HepG2 (cell line): ENCODE data around the gene TLN1. TPM values are rescaled to one million over a fixed set of nuclear protein-coding genes. Genes with fewer than 3 reads are reported as not detected.

ENCODE experiments used
- ATF5 ChIP-seq: sonication (generic); formaldehyde crosslinking; IDR thresholded peaks from 2 replicates; pipeline ENCODE4 v1.4.0; 2020; ENCODE audit warnings: mild to moderate bottlenecking, low read depth, missing genetic modification reagents
- CENPX ChIP-seq: sonication (generic); formaldehyde crosslinking; IDR thresholded peaks from 2 replicates; pipeline ENCODE4 v1.9.0; 2021; ENCODE audit warnings: mild to moderate bottlenecking, missing genetic modification reagents, moderate library complexity
- CSRNP1 ChIP-seq: sonication (generic); formaldehyde crosslinking; IDR thresholded peaks from 2 replicates; pipeline ENCODE4 v1.8.1; 2023; ENCODE audit warnings: mild to moderate bottlenecking, missing genetic modification reagents
- FOXO4 ChIP-seq: sonication (generic); formaldehyde crosslinking; conservative IDR thresholded peaks from 2 replicates; pipeline ENCODE4 v1.8.1; 2023; ENCODE audit warnings: missing genetic modification reagents
- HNRNPLL ChIP-seq: fragments of 200-400 bp; formaldehyde crosslinking; IDR thresholded peaks from 2 replicates; pipeline ENCODE4 v1.6.1; 2017; ENCODE audit warnings: mild to moderate bottlenecking, low read depth, low read length; ENCODE audit not compliant: poor library complexity, severe bottlenecking
- PHF8 ChIP-seq: sonication (generic); formaldehyde crosslinking; IDR thresholded peaks from 2 replicates; pipeline ENCODE4 v1.5.0; 2020; ENCODE audit warnings: missing genetic modification reagents
- PLRG1 ChIP-seq: fragments of 450-650 bp; conservative IDR thresholded peaks from 2 replicates; pipeline ENCODE4 v1.6.1; 2016
- PRDM15 ChIP-seq: sonication (generic); formaldehyde crosslinking; IDR thresholded peaks from 2 replicates; pipeline ENCODE4 v1.4.0; 2020; ENCODE audit warnings: missing genetic modification reagents
- RELA ChIP-seq: sonication (generic); formaldehyde crosslinking; IDR thresholded peaks from 2 replicates; pipeline ENCODE4 v1.4.0; 2020; ENCODE audit warnings: missing genetic modification reagents
- SMAD9 ChIP-seq: sonication (generic); formaldehyde crosslinking; IDR thresholded peaks from 2 replicates; pipeline ENCODE4 v1.5.1; 2020; ENCODE audit warnings: mild to moderate bottlenecking, missing genetic modification reagents
- TFAP4 ChIP-seq: sonication (generic); IDR thresholded peaks from 2 replicates; pipeline ENCODE4 v1.6.1; 2016; ENCODE audit warnings: low read depth, borderline replicate concordance
- ZBTB33 ChIP-seq: sonication (generic); formaldehyde crosslinking; IDR thresholded peaks from 2 replicates; pipeline ENCODE4 v1.4.0; 2020; ENCODE audit warnings: missing genetic modification reagents
- ZEB1 ChIP-seq: IDR thresholded peaks from 2 replicates; pipeline ENCODE4 v1.6.1; 2012; ENCODE audit warnings: mild to moderate bottlenecking, low read depth, inconsistent platforms; ENCODE audit not compliant: insufficient replicate concordance
- ZNF577 ChIP-seq: sonication (generic); formaldehyde crosslinking; IDR thresholded peaks from 2 replicates; pipeline ENCODE4 v1.4.0; 2020; ENCODE audit warnings: mild to moderate bottlenecking, low read depth, missing genetic modification reagents, borderline replicate concordance
- ZNF7 ChIP-seq: IDR thresholded peaks from 2 replicates; pipeline ENCODE4 v1.6.1; 2016; ENCODE audit warnings: missing biosample characterization, missing genetic modification reagents
- ZNF749 ChIP-seq: sonication (generic); formaldehyde crosslinking; IDR thresholded peaks from 2 replicates; pipeline ENCODE4 v1.8.0; 2022; ENCODE audit warnings: mild to moderate bottlenecking, missing genetic modification reagents, moderate library complexity, borderline replicate concordance
- ZNF75D ChIP-seq: sonication (generic); formaldehyde crosslinking; IDR thresholded peaks from 2 replicates; pipeline ENCODE4 v1.8.1; 2023; ENCODE audit warnings: missing genetic modification reagents, mild to moderate bottlenecking, borderline replicate concordance
- ZNF816 ChIP-seq: sonication (generic); formaldehyde crosslinking; IDR thresholded peaks from 2 replicates; pipeline ENCODE4 v1.8.0; 2022; ENCODE audit warnings: missing genetic modification reagents, mild to moderate bottlenecking, borderline replicate concordance
- polyA plus RNA-seq, 8 experiments: library from polyadenylated mRNA; depleted of rRNA in 3 of 8; stranded (reverse) in 7 of 8; unstranded in 1 of 8; fragments of >200 nt; fragmentation: Illumina TruSeq in 4 of 8; extraction: Trizol in 4 of 8; gene quantifications; 2 replicates each; pipeline versions ENCODE4 v1.2.1 to v1.2.3, GENCODE V29; 2011 to 2016; ENCODE audit warnings: low read depth in 4 of 8, missing spikeins in 1 of 8, mixed read lengths in 1 of 8; ENCODE audit not compliant: insufficient read depth in 1 of 8
- total RNA-seq, 5 experiments: library from RNA; depleted of rRNA; stranded (reverse); fragments of >200 nt; fragmentation: Illumina TruSeq; extraction: Trizol; gene quantifications; 2 replicates each; pipeline ENCODE4 v1.2.3, GENCODE V29; 2016; ENCODE audit warnings: low read depth in 1 of 5

The TLN1 gene
- total and polyA plus RNA-seq, 2 of the 13 experiments (the other 11 are each of a cell fraction or from before 2014, with no cell fraction given), result 35.2 to 51.8 TPM

GRCh38 chr9:35658137-35658967 lies 73.6 kb downstream of the TLN1 start, which contains the start of gene CCDC107 (continued):
- TF ChIP-seq PRDM15 (CRISPR knock-in tag) (no peak), FOXO4 (CRISPR knock-in tag) (no peak), PHF8 (CRISPR knock-in tag) (peak; percentile 88), PLRG1 (no peak), ZNF749 (peak; percentile 42; the same call in 1 of the 2 replicates), SMAD9 (CRISPR knock-in tag) (no peak), ATF5 (CRISPR knock-in tag) (no peak; the same call in 1 of the 2 replicates), ZEB1 (no peak), RELA (CRISPR knock-in tag) (no peak), ZNF577 (CRISPR knock-in tag) (no peak), ZBTB33 (no peak), CENPX (CRISPR knock-in tag) (no peak), ZNF7 (CRISPR knock-in tag) (no peak; the same call in 1 of the 2 replicates), HNRNPLL (peak; percentile 88), ZNF816 (CRISPR knock-in tag) (0 out of 2 replicates have a peak, but pooled peaks have one; percentile 85), CSRNP1 (no peak), ZNF75D (0 out of 2 replicates have a peak, but pooled peaks have one; percentile 72), TFAP4 (no peak)
